GM12892 (cell line): ENCODE measurements around the gene ADGRL2.

Experiments
- DNase-seq: peaks from one replicate; pipeline ENCODE4 v3.0.0; 2011; ENCODE audit not compliant: insufficient read length
- FAIRE-seq: peaks from 2 replicates; lab custom pipeline; 2011; peaks lifted over from hg19 to GRCh38; lab: Jason Lieb, UNC
- POLR2A ChIP-seq: IDR thresholded peaks from 2 replicates; pipeline ENCODE4 v1.6.1; 2011; ENCODE audit warnings: low read depth, low read length, control low read depth
- POLR2AphosphoS5 ChIP-seq: IDR thresholded peaks from 2 replicates; pipeline ENCODE4 v1.6.1; 2011; ENCODE audit warnings: low read depth, low read length, control low read depth
- TAF1 ChIP-seq: IDR thresholded peaks from 2 replicates; pipeline ENCODE4 v1.6.1; 2011; ENCODE audit warnings: low read depth, mild to moderate bottlenecking, control low read depth, low read length, borderline replicate concordance

ADGRL2 gene

DNA sequence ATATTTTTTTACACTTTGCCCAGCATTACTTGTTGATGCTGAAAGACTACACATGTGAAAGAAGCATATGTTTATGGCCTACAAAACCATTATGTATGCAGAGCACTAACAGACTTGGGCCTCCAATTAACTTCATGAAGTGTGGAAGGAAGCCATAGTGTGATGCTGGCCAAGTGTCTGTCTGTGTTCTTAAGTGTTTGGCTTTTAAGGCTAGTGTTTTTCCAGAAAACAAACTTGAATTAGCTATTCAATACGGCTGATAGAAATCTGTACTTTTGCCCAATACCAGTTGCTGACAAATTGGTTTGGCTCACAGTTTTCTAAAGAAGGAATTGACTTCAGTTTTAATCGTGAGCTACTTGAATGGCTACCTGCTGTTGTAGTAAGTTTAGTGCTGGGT lies 136.1 kb downstream of the ADGRL2 start:
- FAIRE-seq, result no peak
- no peak for TF ChIP-seq TAF1
- TF ChIP-seq POLR2AphosphoS5, result no peak
- no peak for TF ChIP-seq POLR2A
- no peak for DNase-seq

DNA sequence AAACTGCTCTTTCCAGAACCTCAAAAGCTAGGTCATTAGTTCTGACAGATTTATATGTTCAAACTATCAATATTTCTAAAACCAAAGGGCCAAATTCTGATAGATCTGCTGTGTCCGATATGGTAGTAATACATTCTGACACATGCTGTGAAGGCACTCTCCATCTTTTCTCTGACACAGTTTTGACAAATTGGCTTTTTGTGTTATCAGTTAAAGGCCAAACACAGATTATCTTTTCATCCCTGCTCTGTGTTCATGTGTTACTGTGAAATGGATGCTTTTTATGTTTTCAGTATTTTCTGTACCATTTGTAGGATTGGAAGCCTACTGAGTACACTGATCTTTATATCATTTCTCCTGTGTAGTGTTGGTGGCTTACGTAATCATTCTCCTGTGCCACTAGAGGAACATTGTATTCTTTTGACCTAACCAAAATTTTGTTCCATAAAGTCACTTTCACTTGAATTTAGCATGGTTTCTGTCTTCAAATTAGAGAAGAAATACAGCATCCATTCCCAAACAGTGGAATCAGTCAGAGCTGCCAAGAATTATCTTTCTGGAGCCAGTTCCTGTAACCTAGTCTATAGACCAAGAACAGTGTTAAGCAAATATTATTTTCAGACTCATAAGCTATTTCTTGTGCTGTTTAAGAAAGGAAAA lies 137.2 kb downstream of the ADGRL2 start:
- TF ChIP-seq POLR2A, result no peak
- TF ChIP-seq POLR2AphosphoS5, result no peak
- TF ChIP-seq TAF1, result no peak
- FAIRE-seq (no peak), DNase-seq (no peak)

- FAIRE-seq (no peak), DNase-seq (no peak)
- TF ChIP-seq TAF1 (no peak), POLR2AphosphoS5 (no peak), POLR2A (no peak)
Observed at GRCh38 chr1:81948495-81948894, 147.8 kb downstream of the ADGRL2 start.

DNA sequence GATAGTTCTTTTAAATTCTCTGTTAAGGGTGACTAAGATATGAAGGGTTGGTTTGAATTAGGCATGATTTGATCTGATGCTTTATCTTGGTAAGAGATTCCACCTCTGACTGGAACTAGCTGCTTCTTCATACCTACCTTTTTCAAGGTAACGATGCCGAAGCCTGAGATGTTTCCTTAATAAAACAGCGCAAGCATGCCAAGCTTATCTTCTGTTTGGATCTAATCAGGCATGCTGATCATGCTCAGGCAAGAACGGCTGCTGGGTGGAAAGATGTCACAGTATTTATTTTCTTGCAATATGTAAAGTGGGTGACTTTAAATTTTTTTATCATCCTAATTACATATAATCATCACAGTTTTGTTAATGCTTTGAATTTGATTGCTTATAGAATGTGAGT lies 148.7 kb downstream of the ADGRL2 start:
- no peak for DNase-seq
- TF ChIP-seq TAF1 (no peak), POLR2A (no peak), POLR2AphosphoS5 (no peak)
- FAIRE-seq, result no peak

DNA sequence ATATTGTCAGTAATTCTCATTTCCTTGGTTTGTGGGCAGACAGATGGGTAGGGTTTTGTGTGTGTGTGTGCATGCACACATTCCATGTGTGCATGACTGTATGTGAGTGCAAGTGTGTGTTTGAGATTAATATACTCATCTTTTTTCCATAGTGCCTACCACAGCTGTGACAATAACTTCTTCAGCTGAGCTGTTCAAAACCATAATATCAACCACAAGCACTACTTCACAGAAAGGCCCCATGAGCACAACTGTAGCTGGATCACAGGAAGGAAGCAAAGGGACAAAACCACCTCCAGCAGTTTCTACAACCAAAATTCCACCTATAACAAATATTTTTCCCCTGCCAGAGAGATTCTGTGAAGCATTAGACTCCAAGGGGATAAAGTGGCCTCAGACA lies 149.3 kb downstream of the ADGRL2 start:
- no peak for FAIRE-seq
- no peak for DNase-seq
- TF ChIP-seq POLR2A (no peak), POLR2AphosphoS5 (no peak), TAF1 (no peak)

DNA sequence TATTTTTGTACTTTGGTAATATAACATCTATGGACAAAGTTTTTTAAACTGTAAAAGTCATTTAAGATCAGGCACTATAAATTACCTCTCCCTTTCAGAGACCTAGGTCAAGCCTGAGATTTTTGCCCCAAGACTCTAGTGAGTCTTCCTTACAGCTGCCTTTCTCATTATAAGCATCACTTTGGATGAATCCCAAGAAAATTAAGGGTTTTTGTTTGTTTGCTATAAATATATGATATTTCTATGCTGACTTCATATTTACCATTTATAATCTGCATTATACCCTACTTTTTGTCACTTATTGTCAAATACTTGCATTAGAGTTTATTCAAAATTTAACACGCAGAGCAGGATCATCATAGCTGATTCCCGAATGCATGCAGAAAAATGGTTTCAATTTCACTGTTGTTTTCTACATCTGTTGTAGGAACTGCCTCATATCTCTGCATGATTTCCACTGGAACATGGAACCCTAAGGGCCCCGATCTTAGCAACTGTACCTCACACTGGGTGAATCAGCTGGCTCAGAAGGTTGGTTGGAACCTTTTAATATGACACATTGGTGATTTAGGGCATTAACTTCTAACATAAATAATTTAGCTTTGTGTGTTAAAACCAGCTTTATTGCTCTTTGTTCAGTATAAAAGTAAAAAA lies 150.0 kb downstream of the ADGRL2 start:
- no peak for FAIRE-seq
- TF ChIP-seq POLR2A, result no peak
- no peak for TF ChIP-seq POLR2AphosphoS5
- TF ChIP-seq TAF1, result no peak
- no peak for DNase-seq

DNA sequence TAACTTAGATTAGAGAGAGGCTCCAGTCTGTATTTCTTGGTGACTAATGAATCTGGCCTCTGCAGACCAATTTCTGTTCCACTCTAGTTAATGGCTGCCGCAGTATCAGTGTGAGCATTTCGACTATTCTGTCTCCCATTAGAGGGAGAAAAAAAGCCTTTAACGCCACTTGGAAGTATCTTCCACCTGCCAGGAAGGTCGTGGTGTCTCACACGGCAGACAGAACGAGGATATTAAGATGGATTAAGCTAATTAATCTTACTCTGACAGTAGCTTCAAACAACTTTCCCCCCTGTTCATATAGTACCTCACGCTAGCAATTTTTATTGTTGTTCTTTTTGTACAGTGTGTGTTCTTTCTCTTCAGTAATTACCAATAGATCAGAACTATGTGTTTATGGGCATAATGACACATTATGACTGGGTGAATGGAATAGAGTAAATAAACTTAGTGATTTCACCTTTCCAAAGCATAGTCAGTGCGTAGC lies 153.8 kb downstream of the ADGRL2 start:
- no peak for FAIRE-seq
- TF ChIP-seq POLR2A (no peak), POLR2AphosphoS5 (no peak), TAF1 (no peak)

DNA sequence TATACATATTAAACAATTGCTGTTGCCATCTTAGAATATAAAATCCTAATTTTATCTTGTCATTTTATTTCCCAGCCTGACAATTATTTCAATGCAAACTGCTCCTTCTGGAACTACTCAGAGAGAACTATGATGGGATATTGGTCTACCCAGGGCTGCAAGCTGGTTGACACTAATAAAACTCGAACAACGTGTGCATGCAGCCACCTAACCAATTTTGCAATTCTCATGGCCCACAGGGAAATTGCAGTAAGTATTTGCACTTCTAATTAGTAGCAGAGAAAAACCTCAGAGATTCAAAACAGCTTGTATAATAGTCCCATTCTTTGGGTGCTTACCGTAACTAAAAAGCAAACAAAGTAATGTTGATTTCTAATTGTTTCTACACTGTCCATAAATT lies 167.2 kb downstream of the ADGRL2 start:
- FAIRE-seq (no peak), DNase-seq (no peak)
- TF ChIP-seq POLR2AphosphoS5 (no peak), TAF1 (no peak), POLR2A (no peak)

More for the DNA sequence above, 153.8 kb downstream of the ADGRL2 start:
- DNase-seq, result no peak

- FAIRE-seq (no peak), DNase-seq (no peak)
- TF ChIP-seq TAF1 (no peak), POLR2A (no peak), POLR2AphosphoS5 (no peak)
Observed at GRCh38 chr1:81970416-81970815, 169.7 kb downstream of the ADGRL2 start.

- TF ChIP-seq POLR2AphosphoS5 (no peak), POLR2A (no peak), TAF1 (no peak)
- no peak for DNase-seq
- FAIRE-seq, result no peak
Observed at GRCh38 chr1:81974222-81974841, 173.6 kb downstream of the ADGRL2 start.

DNA sequence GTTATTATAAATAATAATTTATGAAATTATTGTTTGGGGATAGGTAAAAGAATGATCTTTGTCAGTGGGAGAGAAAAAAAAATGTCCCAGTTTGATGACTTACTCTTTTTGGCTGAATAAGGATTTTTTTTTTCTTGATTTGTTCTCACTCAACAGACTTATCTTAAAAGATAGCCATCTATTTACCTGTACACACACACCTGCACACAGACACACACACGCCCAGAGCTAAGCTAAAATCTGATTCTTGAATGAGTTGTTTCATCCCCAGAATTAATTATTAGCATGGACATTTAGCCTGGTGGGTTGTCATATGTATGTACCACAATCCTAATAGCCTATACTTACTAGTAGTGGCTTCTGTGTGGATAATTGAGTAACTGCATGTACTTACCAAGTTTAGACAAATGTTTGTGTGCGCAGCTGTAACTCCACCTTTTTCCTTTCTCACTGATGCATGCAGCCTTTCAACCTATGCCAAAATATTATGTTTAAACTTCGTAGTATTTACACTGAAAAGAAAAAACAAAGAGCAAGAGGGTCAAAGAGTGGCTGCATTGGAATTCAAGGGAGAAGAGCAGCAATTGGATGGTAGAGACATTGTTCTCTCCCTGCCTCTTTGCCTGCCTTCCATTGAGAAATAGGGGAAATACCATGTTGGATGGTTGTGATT lies 174.3 kb downstream of the ADGRL2 start:
- FAIRE-seq (no peak), DNase-seq (no peak)
- TF ChIP-seq POLR2A, result no peak
- no peak for TF ChIP-seq TAF1
- no peak for TF ChIP-seq POLR2AphosphoS5

- TF ChIP-seq TAF1 (no peak), POLR2A (no peak), POLR2AphosphoS5 (no peak)
- DNase-seq (no peak), FAIRE-seq (no peak)
Observed at GRCh38 chr1:81976539-81976938, 175.8 kb downstream of the ADGRL2 start.
